Left hindlimb (tissue), 1 donor: ENCODE data around the gene ZBTB17.
"Not testable (repeated sequence)": the region's sequence is repeated elsewhere in the genome, so short reads cannot be mapped to it uniquely, and the experiment has no call there.

Source experiments
- DNase-seq: peaks from one replicate; pipeline ENCODE4 v3.0.0-alpha.2; 2018

The ZBTB17 gene

GRCh38 chr1:15892857-15893599, 82.9 kb downstream of the ZBTB17 start:
- DNase-seq: not testable (repeated sequence)
